Duodenal mucosa (tissue), 2 donors: Measurements from ENCODE around the gene FBXO31.
"Not testable (repeated sequence)": the region's sequence is repeated elsewhere in the genome, so short reads cannot be mapped to it uniquely, and the experiment has no call there.

Experiments
- H3K27ac ChIP-seq: one replicate; pipeline ENCODE4 v1.7.0; 2013; ENCODE audit warnings: low read depth, low read length
- H3K27me3 ChIP-seq, 2 donors: one replicate each; pipeline ENCODE4 v1.7.0; 2013; ENCODE audit warnings: low read length in 2 of 2, control low read depth in 1 of 2; ENCODE audit not compliant: insufficient read depth in 2 of 2, control insufficient read depth in 1 of 2
- H3K36me3 ChIP-seq, 2 donors: one replicate each; pipeline ENCODE4 v1.7.0; 2013; ENCODE audit warnings: low read length in 2 of 2, control low read depth in 1 of 2; ENCODE audit not compliant: insufficient read depth in 2 of 2, control insufficient read depth in 1 of 2
- H3K4me1 ChIP-seq, 2 donors: one replicate each; pipeline ENCODE4 v1.7.0; 2013; ENCODE audit warnings: low read length in 2 of 2, control low read depth in 1 of 2; ENCODE audit not compliant: insufficient read depth in 2 of 2, control insufficient read depth in 1 of 2
- H3K4me3 ChIP-seq, 2 donors: one replicate each; pipeline ENCODE4 v1.7.0; 2013; ENCODE audit warnings: low read length in 2 of 2, low read depth in 1 of 2
- H3K9ac ChIP-seq, 2 donors: one replicate each; pipeline ENCODE4 v1.7.0; 2013; ENCODE audit warnings: low read length in 2 of 2, low read depth in 1 of 2
- H3K9me3 ChIP-seq, 2 donors: one replicate each; pipeline ENCODE4 v1.7.0; 2013; ENCODE audit warnings: low read length in 2 of 2, control low read depth in 1 of 2; ENCODE audit not compliant: control insufficient read depth in 1 of 2

The FBXO31 gene

DNA sequence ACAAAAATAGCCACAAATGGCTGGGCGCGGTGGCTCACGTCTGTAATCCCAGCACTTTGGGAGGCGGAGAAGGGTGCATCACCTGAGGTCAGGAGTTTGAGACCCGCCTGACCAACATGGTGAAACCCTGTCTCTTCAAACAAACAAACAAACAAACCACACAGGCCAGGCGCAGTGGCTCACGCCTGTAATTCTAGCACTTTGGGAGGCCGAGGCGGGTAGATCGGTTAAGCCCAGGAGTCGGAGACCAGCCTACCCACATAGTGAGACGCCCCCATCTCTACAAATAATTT, 1.2 kb upstream of the FBXO31 start:
- peak overlapping the region; percentile 71 to 75 for H3K9ac ChIP-seq

DNA sequence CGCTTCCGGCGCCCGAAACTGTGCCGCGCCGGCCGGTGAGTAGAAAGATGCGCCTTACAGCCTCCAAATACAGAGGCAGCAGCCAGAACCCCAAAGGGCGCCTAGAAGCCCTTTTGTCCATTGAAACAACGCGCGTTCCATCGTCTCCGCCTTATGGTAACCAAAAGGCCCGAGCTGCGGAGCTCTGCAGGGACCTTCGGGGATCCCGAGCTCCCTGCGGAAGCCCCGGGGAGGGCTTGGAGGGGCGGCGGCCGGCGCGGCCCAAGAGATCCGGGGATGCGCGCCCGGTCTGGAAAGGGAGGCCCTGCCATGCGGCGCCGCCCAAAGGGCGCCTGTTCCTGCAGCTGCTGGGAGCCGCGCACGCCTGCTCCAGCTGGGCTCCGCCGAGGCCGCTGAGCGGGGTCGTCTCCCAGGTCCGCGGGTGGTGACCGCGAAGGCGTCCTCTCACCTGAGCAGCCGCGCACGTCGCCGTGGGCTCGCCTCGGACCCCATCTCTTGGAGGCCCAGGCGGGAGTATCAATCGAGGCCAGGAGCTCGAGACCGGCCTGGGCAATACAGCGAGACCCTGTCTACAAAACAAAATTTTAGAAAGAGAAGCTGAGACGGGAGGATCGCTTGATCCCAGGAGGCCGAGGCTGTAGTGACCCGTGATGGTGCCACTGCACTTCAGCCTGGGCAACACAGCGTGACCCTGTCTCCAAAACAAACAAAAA, 742 bp upstream of the FBXO31 start:
- H3K9me3 ChIP-seq = no peaks in the 10 kb centered on the region
- H3K4me1 ChIP-seq = peaks cover 43 to 48% of the 10 kb centered on the region in 2 donors
- peak overlapping the region; percentile 71 to 75 for H3K9ac ChIP-seq
- peak overlapping the region; percentile 71 to 86 for H3K4me3 ChIP-seq
- H3K27ac ChIP-seq = peak overlapping the region; percentile 88
- no peaks in the 10 kb centered on the region for H3K36me3 ChIP-seq
- no peaks in the 10 kb centered on the region for H3K27me3 ChIP-seq

More for the DNA sequence above, 1.2 kb upstream of the FBXO31 start:
- H3K4me1 ChIP-seq = peaks cover 40 to 48% of the 10 kb centered on the region in 2 donors
- not testable (repeated sequence) for H3K36me3 ChIP-seq, H3K27me3 ChIP-seq, H3K27ac ChIP-seq, H3K9me3 ChIP-seq
- H3K4me3 ChIP-seq = peak overlapping the region in 1 of 2 donors; percentile 86

DNA sequence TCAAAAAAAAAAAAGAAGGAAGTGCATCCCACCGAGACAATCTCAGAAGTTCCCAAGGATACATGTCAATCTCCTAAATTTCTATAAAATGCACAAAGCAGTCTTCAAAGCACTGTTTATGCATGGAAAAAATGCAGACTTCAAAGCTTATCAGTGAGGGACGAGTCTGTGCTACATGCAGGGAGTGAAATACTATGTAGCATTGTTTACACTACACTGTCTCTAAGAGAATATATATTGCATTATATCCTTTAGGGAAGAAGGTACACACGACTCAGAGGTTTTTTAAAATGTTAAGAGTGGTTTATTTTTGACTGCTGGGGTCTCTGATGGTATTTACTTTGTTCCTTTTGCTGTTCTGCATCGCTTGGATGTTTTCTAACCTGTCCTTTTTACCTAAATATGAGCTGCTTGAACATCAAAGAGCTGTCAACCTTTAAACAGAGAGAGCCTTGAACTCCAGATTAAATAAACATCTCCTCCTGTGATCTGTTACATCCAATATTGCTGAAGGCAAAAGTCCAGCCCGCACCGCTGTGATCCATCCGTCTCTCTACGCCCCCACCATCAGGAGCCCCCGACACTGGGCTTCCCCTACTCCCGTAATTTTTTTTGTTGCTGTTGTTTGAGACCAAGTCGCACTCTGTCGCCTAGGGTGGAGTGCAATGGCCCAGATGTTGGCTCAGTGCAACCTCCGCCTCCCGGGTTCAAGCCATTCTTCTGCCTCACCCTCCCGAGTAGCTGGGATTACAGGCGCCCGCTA, 1.4 kb downstream of the FBXO31 start:
- H3K27ac ChIP-seq = peak overlapping the region; percentile 88
- no peaks in the 10 kb centered on the region for H3K27me3 ChIP-seq
- peaks cover 30 to 38% of the 10 kb centered on the region in 2 donors for H3K4me1 ChIP-seq
- H3K36me3 ChIP-seq = no peaks in the 10 kb centered on the region
- peak overlapping the region; percentile 75 to 80 for H3K9ac ChIP-seq
- peak overlapping the region; percentile 71 to 86 for H3K4me3 ChIP-seq
- H3K9me3 ChIP-seq = no peaks in the 10 kb centered on the region

DNA sequence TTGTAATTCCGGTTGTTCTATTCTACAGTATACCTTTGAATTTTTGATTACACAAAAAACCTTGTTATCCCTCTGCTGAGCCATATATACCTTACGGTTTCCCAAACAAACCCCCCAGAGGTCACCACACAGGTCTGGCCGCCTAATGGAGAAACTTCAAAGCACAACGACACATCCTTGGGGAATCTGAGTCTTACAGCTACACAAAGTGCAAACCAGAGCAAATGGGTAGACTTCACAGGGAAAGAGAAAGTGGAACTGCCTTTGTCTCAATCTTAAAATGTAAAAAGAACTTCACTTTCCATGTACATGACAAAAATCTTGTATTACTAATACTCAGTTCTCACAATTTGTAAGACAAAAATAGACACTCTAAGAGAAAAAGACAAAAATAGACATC, 2.7 kb downstream of the FBXO31 start:
- peak overlapping the region; percentile 71 to 86 for H3K4me3 ChIP-seq
- H3K27me3 ChIP-seq = no peaks in the 10 kb centered on the region
- H3K9me3 ChIP-seq = no peaks in the 10 kb centered on the region
- H3K27ac ChIP-seq = peak overlapping the region; percentile 39
- peaks cover 27 to 32% of the 10 kb centered on the region in 2 donors for H3K4me1 ChIP-seq
- peaks cover 0 to 5% of the 10 kb centered on the region in 2 donors for H3K36me3 ChIP-seq
- H3K9ac ChIP-seq = peak overlapping the region; percentile 49 to 70

DNA sequence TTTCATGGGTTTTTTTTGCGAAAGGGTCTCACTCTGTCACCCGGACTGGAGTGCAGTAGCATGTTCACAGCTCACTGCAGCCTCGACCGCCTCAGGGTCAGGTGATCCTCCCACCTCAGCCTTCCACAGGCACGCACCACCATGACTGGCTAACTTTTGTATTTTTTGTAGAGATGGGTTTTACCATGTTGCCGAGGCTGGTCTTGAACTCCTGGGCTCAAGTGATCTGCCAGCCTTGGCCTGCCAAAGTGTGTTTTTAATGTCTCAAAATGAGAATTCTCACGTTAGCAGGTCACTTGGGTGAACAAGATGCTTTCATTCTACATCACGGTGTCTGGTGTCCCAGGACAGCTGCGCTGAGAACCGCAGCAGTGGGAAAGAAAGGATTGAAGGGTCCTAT, 3.2 kb downstream of the FBXO31 start:
- Histone ChIP-seq H3K27ac (no peak overlapping the region), H3K27me3 (no peaks in the 10 kb centered on the region), H3K4me1 (peaks cover 31 to 32% of the 10 kb centered on the region in 2 donors), H3K9ac (peak overlapping the region; percentile 49 to 70), H3K9me3 (no peaks in the 10 kb centered on the region), H3K4me3 (peak overlapping the region; percentile 71 to 86), H3K36me3 (peaks cover 0 to 5% of the 10 kb centered on the region in 2 donors)

DNA sequence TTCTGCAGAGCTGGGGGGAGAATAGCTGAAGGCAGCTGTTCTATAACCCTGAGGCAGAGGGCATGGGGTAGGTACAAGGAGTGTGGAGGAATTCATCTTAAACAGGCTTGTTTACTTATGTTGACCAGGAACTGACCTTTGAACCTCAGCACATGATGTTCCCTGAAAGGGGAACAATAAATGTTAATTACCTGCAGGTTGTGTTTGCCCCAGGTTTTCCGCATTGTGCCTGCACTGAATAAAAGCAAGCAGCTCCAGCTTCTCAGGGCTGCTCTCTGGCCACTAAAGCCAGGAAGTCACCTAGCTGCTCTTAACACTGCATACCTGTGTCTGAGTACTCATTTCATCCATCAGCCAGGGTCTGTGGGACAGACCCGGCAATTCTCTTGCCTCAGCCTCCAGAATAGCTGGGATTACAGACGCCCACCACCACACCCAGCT, 4.2 kb downstream of the FBXO31 start:
- not testable (repeated sequence) for H3K36me3 ChIP-seq, H3K27me3 ChIP-seq, H3K27ac ChIP-seq, H3K9ac ChIP-seq, H3K9me3 ChIP-seq
- H3K4me1 ChIP-seq = peaks cover 26 to 31% of the 10 kb centered on the region in 2 donors
- peak overlapping the region in 1 of 2 donors; percentile 36 for H3K4me3 ChIP-seq

DNA sequence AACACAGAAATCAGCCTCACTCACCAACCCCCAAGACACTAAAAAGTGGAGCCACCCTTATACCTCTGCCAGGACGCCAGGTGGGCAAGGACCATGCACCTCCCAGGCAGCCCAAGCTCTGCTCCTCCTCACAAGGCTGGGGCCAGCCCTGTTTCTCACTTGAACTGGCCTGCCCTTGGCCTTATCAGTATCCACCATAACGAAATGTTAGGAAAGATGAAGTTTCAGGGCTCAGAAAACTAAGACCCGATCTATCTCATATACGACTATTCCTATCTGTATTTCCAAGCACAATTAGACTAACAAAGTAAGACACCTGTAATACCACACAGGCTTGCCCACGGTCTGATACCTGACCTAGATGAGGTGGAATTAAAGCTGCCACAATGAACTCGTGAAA, 6.9 kb downstream of the FBXO31 start:
- Histone ChIP-seq H3K9me3 (no peaks in the 10 kb centered on the region), H3K27ac (no peak overlapping the region), H3K9ac (no peak overlapping the region), H3K4me3 (no peak overlapping the region), H3K27me3 (no peaks in the 10 kb centered on the region), H3K36me3 (peaks cover 0 to 12% of the 10 kb centered on the region in 2 donors), H3K4me1 (peaks cover 16 to 24% of the 10 kb centered on the region in 2 donors)

DNA sequence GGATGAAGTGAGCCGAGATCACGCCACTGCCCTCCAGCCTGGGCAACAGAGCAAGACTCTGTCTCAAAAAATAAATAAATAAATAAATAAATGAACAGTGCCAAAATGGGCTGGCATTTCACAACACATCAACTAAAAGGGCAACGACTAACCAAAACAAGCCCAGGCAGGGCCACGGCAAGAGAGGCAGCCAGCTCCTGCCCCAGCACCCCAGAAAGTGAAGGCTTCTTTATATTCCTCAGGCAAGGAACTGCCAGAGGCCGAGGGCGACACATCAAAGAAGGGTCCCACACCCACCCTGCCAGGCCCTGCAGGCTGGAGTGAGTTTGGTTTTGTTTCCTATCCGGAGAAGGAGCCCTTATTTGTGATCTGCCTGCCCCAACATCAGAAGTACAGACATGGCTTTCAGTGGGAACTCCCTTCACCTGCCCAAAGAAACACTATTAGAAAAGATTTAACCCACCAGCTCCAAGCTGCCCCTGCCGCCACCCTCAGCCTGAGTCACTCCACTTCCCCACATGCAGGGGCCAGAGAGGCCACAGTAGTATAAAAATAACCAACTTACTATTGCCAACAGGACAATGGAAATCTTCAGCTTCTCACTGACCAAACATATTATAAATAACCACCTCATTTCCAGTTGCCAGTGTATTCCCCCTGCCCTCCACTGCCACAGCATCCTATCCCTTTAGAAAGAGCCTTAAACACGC, 8.0 kb downstream of the FBXO31 start:
- no peak overlapping the region for H3K9ac ChIP-seq
- no peaks in the 10 kb centered on the region for H3K27me3 ChIP-seq
- no peaks in the 10 kb centered on the region for H3K9me3 ChIP-seq
- H3K27ac ChIP-seq = no peak overlapping the region
- H3K36me3 ChIP-seq = peaks cover 0 to 12% of the 10 kb centered on the region in 2 donors
- H3K4me1 ChIP-seq = peaks cover 6 to 15% of the 10 kb centered on the region in 2 donors
- H3K4me3 ChIP-seq = no peak overlapping the region

DNA sequence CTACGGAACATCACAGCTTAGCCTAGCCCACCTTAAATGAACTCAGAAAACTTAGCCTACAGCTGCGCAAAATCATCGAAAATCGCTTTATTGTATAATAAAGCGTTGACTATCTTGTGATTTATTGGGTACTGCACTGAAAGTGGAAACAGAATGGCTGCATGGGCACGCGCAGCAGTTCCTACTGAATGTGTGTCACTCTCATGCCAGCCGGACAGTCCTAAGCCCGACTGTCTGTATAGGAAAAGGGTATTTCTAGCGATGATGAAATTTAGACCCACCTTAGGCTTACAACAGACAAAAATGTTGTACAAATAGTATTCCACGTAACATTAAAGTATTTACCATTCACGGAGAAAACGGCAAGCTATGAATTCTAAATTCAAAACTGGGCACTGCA, 9.3 kb downstream of the FBXO31 start:
- peaks cover 0 to 6% of the 10 kb centered on the region in 2 donors for H3K4me1 ChIP-seq

DNA sequence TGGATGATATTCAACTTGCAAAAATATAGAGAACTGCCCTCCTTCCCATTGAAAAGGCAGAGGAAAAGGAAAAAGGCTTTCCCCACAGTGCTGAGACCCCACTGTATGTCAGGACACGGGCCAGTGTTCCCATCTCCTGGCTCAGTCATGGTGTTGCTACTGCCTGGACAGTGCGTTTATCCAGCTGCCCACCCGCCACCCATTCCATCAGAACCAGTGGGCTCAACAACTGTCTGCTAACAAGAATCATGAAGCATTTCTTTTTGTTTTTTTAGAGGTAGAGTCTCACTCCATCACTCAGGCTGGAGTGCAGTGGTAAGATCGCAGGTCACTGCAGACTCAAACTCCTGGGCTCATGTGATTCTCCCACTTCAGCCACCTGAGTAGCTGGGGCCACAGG, 11.3 kb downstream of the FBXO31 start:
- Histone ChIP-seq H3K9ac (no peak overlapping the region), H3K4me1 (peaks cover 0 to 6% of the 10 kb centered on the region in 2 donors), H3K27ac (no peak overlapping the region), H3K36me3 (peaks cover 0 to 15% of the 10 kb centered on the region in 2 donors), H3K9me3 (no peaks in the 10 kb centered on the region), H3K27me3 (no peaks in the 10 kb centered on the region), H3K4me3 (no peak overlapping the region)

More for the DNA sequence above, 9.3 kb downstream of the FBXO31 start:
- no peak overlapping the region for H3K27ac ChIP-seq
- H3K36me3 ChIP-seq = peaks cover 0 to 12% of the 10 kb centered on the region in 2 donors
- H3K4me3 ChIP-seq = no peak overlapping the region
- no peaks in the 10 kb centered on the region for H3K27me3 ChIP-seq
- H3K9ac ChIP-seq = no peak overlapping the region
- H3K9me3 ChIP-seq = no peaks in the 10 kb centered on the region
